ENCODE measurements around the gene BTBD8. TPM values are rescaled to one million over a fixed set of nuclear protein-coding genes. Genes with fewer than 3 reads are reported as not detected.

The BTBD8 gene
- total RNA-seq, 1 experiment from 2014 or later = 3.9 TPM

DNA sequence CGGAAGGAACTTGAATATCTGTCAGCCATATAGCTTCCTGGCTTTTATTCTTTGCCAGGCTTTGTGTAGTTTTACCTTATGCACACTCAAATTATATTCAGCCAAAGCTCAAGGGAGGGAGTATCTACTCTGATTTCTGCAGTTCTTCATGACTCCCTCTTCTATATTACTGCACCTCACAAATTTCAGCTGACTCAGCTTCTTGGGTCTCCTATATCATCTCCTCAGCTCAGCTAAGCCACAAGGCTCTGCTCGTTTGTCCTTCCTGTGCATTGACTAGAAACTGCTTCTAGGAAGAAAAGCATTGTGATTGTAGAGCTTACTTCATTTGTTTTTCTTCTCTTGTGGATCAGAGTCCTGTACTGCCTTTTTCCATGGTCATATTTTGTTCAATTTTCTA is 37.4 kb downstream of the BTBD8 start:
- H3K4me2 ChIP-seq (ENCODE audit: low read length) = no peak overlapping the region
- CTCF ChIA-PET = no interaction called here
- no peaks in the 10 kb centered on the region for H3K27me3 ChIP-seq (ENCODE audit: low read length)
- no peaks in the 10 kb centered on the region for H3F3A ChIP-seq (ENCODE audit: low read length, unreplicated experiment)
- POLR2A ChIA-PET (ENCODE audit: unreplicated experiment) = no interaction called here
- no TSS peak for BruUV-seq (replicated peaks)
- H4K20me1 ChIP-seq (ENCODE audit: low read length) = no peaks in the 10 kb centered on the region
- no peak overlapping the region for H2AFZ ChIP-seq (ENCODE audit: low read length)
- no peak for DNase-seq
- no peaks in the 10 kb centered on the region for H3K9me3 ChIP-seq (ENCODE audit: low read length)
- H3K9ac ChIP-seq (ENCODE audit: low read length) = no peak overlapping the region
- intact Hi-C loops (cut with micrococcal nuclease) = no loop called here
- no peaks in the 10 kb centered on the region for H3K9me2 ChIP-seq (replicated peaks; ENCODE audit: low read length)
- peaks cover 8% of the 10 kb centered on the region for H3K4me1 ChIP-seq (ENCODE audit: insufficient read depth, low read length)
- ATAC-seq = no peak
- H3K27ac ChIP-seq (ENCODE audit: low read length) = no peak overlapping the region
- H3K4me3 ChIP-seq (ENCODE audit: low read length) = no peak overlapping the region
- no peaks in the 10 kb centered on the region for H3K79me2 ChIP-seq (ENCODE audit: low read length)
- H3K36me3 ChIP-seq (ENCODE audit: low read depth, low read length) = no peaks in the 10 kb centered on the region
- TF ChIP-seq EZH2 (IDR thresholded peaks at IDR 0.05; ENCODE audit: low read length, unreplicated experiment) (no peak), EZH2phosphoT487 (IDR thresholded peaks at IDR 0.05; ENCODE audit: borderline replicate concordance, low read length) (no peak)
- TF ChIP-seq, protein P1, sequence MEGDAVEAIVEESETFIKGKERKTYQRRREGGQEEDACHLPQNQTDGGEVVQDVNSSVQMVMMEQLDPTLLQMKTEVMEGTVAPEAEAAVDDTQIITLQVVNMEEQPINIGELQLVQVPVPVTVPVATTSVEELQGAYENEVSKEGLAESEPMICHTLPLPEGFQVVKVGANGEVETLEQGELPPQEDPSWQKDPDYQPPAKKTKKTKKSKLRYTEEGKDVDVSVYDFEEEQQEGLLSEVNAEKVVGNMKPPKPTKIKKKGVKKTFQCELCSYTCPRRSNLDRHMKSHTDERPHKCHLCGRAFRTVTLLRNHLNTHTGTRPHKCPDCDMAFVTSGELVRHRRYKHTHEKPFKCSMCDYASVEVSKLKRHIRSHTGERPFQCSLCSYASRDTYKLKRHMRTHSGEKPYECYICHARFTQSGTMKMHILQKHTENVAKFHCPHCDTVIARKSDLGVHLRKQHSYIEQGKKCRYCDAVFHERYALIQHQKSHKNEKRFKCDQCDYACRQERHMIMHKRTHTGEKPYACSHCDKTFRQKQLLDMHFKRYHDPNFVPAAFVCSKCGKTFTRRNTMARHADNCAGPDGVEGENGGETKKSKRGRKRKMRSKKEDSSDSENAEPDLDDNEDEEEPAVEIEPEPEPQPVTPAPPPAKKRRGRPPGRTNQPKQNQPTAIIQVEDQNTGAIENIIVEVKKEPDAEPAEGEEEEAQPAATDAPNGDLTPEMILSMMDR (conservative IDR thresholded peaks at IDR 0.05; ENCODE audit: low read depth, low read length) = no peak

- no peak for TF ChIP-seq EZH2 (IDR thresholded peaks at IDR 0.05; ENCODE audit: low read length, unreplicated experiment)
- no peak for TF ChIP-seq EZH2phosphoT487 (IDR thresholded peaks at IDR 0.05; ENCODE audit: borderline replicate concordance, low read length)
- TF ChIP-seq, protein P1 (conservative IDR thresholded peaks at IDR 0.05; ENCODE audit: low read depth, low read length) = no peak
- peaks cover 8% of the 10 kb centered on the region for H3K4me1 ChIP-seq (ENCODE audit: insufficient read depth, low read length)
- H3K4me3 ChIP-seq (ENCODE audit: low read length) = no peak overlapping the region
- H3K36me3 ChIP-seq (ENCODE audit: low read depth, low read length) = no peaks in the 10 kb centered on the region
- no peaks in the 10 kb centered on the region for H3K9me2 ChIP-seq (replicated peaks; ENCODE audit: low read length)
- DNase-seq = peak; percentile 83
- ChIA-PET POLR2A (ENCODE audit: unreplicated experiment) (no interaction called here), CTCF (interaction anchor here (1.0 kb wide), 1 partner anchor 121 kb away, joined by 4 read pairs; no protein-coding TSS in a partner anchor)
- no peaks in the 10 kb centered on the region for H3K79me2 ChIP-seq (ENCODE audit: low read length)
- H4K20me1 ChIP-seq (ENCODE audit: low read length) = no peaks in the 10 kb centered on the region
- BruUV-seq (replicated peaks) = no TSS peak
- H3K27ac ChIP-seq (ENCODE audit: low read length) = no peak overlapping the region
- ATAC-seq = peak; percentile 96
- peak overlapping the region; percentile 8; the same call in 1 of the 2 replicates for H3K4me2 ChIP-seq (ENCODE audit: low read length)
- no peaks in the 10 kb centered on the region for H3F3A ChIP-seq (ENCODE audit: low read length, unreplicated experiment)
- H3K27me3 ChIP-seq (ENCODE audit: low read length) = no peaks in the 10 kb centered on the region
- no peak overlapping the region for H3K9ac ChIP-seq (ENCODE audit: low read length)
- no peaks in the 10 kb centered on the region for H3K9me3 ChIP-seq (ENCODE audit: low read length)
- intact Hi-C loops (cut with micrococcal nuclease) = no loop called here
- no peak overlapping the region for H2AFZ ChIP-seq (ENCODE audit: low read length)
Observed at GRCh38 chr1:92118826-92119225, 38.7 kb downstream of the BTBD8 start.

DNA sequence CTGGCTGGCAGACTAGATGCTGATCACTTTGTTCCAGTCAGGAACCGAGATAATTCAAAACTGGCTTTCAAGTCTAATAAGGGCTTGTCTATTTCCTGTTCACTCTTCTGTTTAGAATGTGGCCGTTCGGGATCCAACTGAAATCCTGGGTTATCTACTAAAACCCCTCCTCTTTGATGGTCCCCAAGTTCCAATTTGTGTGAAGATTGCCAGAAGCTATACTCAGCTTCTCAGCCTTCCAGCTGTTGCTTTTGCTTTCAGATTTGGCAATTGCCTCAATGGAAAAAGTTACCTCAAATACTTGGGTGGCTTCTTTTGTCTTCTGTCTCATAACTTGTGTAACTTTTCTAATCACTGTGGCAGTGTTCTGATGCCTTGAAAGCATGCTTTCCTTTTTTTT is 43.7 kb downstream of the BTBD8 start:
- Histone ChIP-seq H3K4me1 (ENCODE audit: insufficient read depth, low read length) (peaks cover 4% of the 10 kb centered on the region; the same call in 1 of the 2 replicates), H3K27ac (ENCODE audit: low read length) (no peak overlapping the region), H4K20me1 (ENCODE audit: low read length) (no peaks in the 10 kb centered on the region), H3K27me3 (ENCODE audit: low read length) (no peaks in the 10 kb centered on the region), H2AFZ (ENCODE audit: low read length) (no peak overlapping the region), H3F3A (ENCODE audit: low read length, unreplicated experiment) (no peaks in the 10 kb centered on the region), H3K36me3 (ENCODE audit: low read depth, low read length) (no peaks in the 10 kb centered on the region), H3K4me3 (ENCODE audit: low read length) (no peak overlapping the region), H3K79me2 (ENCODE audit: low read length) (no peaks in the 10 kb centered on the region), H3K4me2 (ENCODE audit: low read length) (no peak overlapping the region), H3K9ac (ENCODE audit: low read length) (no peak overlapping the region), H3K9me3 (ENCODE audit: low read length) (no peaks in the 10 kb centered on the region), H3K9me2 (replicated peaks; ENCODE audit: low read length) (no peaks in the 10 kb centered on the region)
- DNase-seq = no peak
- TF ChIP-seq EZH2 (IDR thresholded peaks at IDR 0.05; ENCODE audit: low read length, unreplicated experiment) (no peak), EZH2phosphoT487 (IDR thresholded peaks at IDR 0.05; ENCODE audit: borderline replicate concordance, low read length) (no peak)
- TF ChIP-seq, protein P1 (conservative IDR thresholded peaks at IDR 0.05; ENCODE audit: low read depth, low read length) = no peak
- ATAC-seq = no peak
- intact Hi-C loops (cut with micrococcal nuclease) = no loop called here
- ChIA-PET POLR2A (ENCODE audit: unreplicated experiment) (no interaction called here), CTCF (no interaction called here)
- no TSS peak for BruUV-seq (replicated peaks)
